HepG2 (cell line): ENCODE data around the gene DNAJC18. TPM values are rescaled to one million over a fixed set of nuclear protein-coding genes. Genes with fewer than 3 reads are reported as not detected.

Source experiments
- BCL6 ChIP-seq: IDR thresholded peaks from 2 replicates; pipeline ENCODE4 v1.6.1; 2016; ENCODE audit warnings: missing genetic modification reagents, missing compliant biosample characterization
- IKZF4 ChIP-seq: sonication (generic); formaldehyde crosslinking; IDR thresholded peaks from 2 replicates; pipeline ENCODE4 v1.5.1; 2020; ENCODE audit warnings: borderline replicate concordance, mild to moderate bottlenecking, low read depth, missing genetic modification reagents; ENCODE audit errors: not compliant biosample characterization
- KAT8 ChIP-seq: IDR thresholded peaks from 2 replicates; pipeline ENCODE4 v1.6.1; 2016; ENCODE audit warnings: missing genetic modification reagents, missing compliant biosample characterization
- NCOR1 ChIP-seq: fragments of 200-600 bp; sonication (generic); IDR thresholded peaks from 2 replicates; pipeline ENCODE4 v1.7.0; 2017; ENCODE audit warnings: antibody characterized with exemption, low read length, borderline replicate concordance
- NFE2 ChIP-seq: sonication (generic); formaldehyde crosslinking; IDR thresholded peaks from 2 replicates; pipeline ENCODE4 v1.4.0; 2020; ENCODE audit warnings: missing genetic modification reagents
- PAXIP1 ChIP-seq: sonication (generic); formaldehyde crosslinking; conservative IDR thresholded peaks from 2 replicates; pipeline ENCODE4 v1.4.0; 2020; ENCODE audit warnings: mild to moderate bottlenecking, missing genetic modification reagents, moderate library complexity
- RFX3 ChIP-seq: IDR thresholded peaks from 2 replicates; pipeline ENCODE4 v1.6.1; 2016; ENCODE audit warnings: missing biosample characterization, missing genetic modification reagents
- SMARCE1 ChIP-seq: fragments of 450-650 bp; IDR thresholded peaks from 2 replicates; pipeline ENCODE4 v1.6.1; 2017; ENCODE audit warnings: borderline replicate concordance
- THAP7 ChIP-seq: sonication (generic); formaldehyde crosslinking; IDR thresholded peaks from 2 replicates; pipeline ENCODE4 v1.8.1; 2023; ENCODE audit warnings: mild to moderate bottlenecking, missing genetic modification reagents
- ZBTB20 ChIP-seq: sonication (generic); formaldehyde crosslinking; IDR thresholded peaks from 2 replicates; pipeline ENCODE4 v1.8.1; 2023; ENCODE audit warnings: missing genetic modification reagents, low read depth, mild to moderate bottlenecking, borderline replicate concordance
- ZFP37 ChIP-seq: sonication (generic); formaldehyde crosslinking; IDR thresholded peaks from 2 replicates; pipeline ENCODE4 v1.4.0; 2020; ENCODE audit warnings: missing genetic modification reagents, borderline replicate concordance
- ZMAT3 ChIP-seq: sonication (generic); formaldehyde crosslinking; conservative IDR thresholded peaks from 2 replicates; pipeline ENCODE4 v1.7.0; 2021; ENCODE audit warnings: missing genetic modification reagents
- ZNF230 ChIP-seq: sonication (generic); formaldehyde crosslinking; IDR thresholded peaks from 2 replicates; pipeline ENCODE4 v1.4.0; 2020; ENCODE audit warnings: mild to moderate bottlenecking, missing genetic modification reagents
- ZNF281 ChIP-seq: sonication (generic); formaldehyde crosslinking; IDR thresholded peaks from 2 replicates; pipeline ENCODE4 v1.4.0; 2020; ENCODE audit warnings: missing genetic modification reagents, borderline replicate concordance
- ZNF605 ChIP-seq: sonication (generic); formaldehyde crosslinking; IDR thresholded peaks from 2 replicates; pipeline ENCODE4 v1.8.0; 2022; ENCODE audit warnings: mild to moderate bottlenecking, missing genetic modification reagents
- ZNF616 ChIP-seq: sonication (generic); formaldehyde crosslinking; IDR thresholded peaks from 2 replicates; pipeline ENCODE4 v1.5.0; 2020; ENCODE audit warnings: low read depth, mild to moderate bottlenecking, missing genetic modification reagents
- polyA plus RNA-seq, 8 experiments: library from polyadenylated mRNA; depleted of rRNA in 3 of 8; stranded (reverse) in 7 of 8; unstranded in 1 of 8; fragments of >200 nt; fragmentation: Illumina TruSeq in 4 of 8; extraction: Trizol in 4 of 8; gene quantifications; 2 replicates each; pipeline versions ENCODE4 v1.2.1 to v1.2.3, GENCODE V29; 2011 to 2016; ENCODE audit warnings: low read depth in 4 of 8, missing spikeins in 1 of 8, mixed read lengths in 1 of 8; ENCODE audit not compliant: insufficient read depth in 1 of 8
- total RNA-seq, 5 experiments: library from RNA; depleted of rRNA; stranded (reverse); fragments of >200 nt; fragmentation: Illumina TruSeq; extraction: Trizol; gene quantifications; 2 replicates each; pipeline ENCODE4 v1.2.3, GENCODE V29; 2016; ENCODE audit warnings: low read depth in 1 of 5
- TF ChIP-seq, protein P1 (sequence below): sonication (generic); formaldehyde crosslinking; IDR thresholded peaks from 2 replicates; pipeline ENCODE4 v1.5.1; 2020; ENCODE audit warnings: mild to moderate bottlenecking, moderate library complexity, missing genetic modification reagents
- TF ChIP-seq, protein P2 (sequence below): sonication (generic); formaldehyde crosslinking; IDR thresholded peaks from 2 replicates; pipeline ENCODE4 v1.4.0; 2020; ENCODE audit warnings: missing genetic modification reagents

Gene DNAJC18
- total and polyA plus RNA-seq, 2 of the 13 experiments (the other 11 are each of a cell fraction or from before 2014, with no cell fraction given), result 6.5 to 6.6 TPM

DNA sequence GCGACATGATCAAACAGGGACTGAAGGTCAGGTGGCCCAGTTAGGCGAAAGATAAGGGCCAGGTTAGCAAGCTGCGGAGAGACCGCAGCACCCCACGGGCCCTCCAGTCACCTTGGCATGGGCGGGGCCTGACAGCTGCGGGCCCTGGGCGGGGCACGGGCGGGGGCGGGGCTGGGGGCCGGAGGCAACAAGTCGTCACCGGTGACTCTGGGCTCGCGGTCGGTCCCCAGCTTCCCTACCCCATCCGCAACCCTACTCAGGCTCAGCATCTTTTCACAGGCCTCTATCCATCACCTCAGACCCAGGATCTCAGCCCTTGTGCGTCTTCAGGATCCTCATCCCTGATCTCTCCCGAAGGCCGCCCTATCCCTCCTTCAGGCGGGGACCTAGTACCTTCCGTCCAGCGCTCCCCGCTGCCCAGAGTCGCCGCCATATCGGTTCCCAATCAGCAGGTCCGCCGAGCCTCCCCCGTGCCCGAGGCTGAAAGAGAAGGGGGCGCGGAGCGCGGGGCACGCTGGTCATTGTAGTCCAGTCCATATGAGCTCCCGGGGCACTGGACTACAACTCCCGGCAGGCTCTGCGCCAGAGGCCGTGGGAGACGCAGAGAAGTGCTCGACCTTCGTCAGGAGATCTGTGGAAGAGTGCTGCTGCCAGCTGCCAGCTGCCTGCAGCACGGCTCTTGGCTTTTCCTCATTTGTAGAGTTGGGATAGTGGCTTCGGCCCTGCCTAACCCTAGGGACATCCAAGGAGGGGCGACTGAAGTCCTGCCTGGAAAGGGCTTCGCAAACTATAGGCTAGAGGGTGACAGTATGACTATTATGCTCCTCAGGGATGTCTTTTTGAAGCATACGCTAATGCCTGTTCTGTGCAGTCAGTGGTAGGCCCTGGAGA is at the start of gene DNAJC18 (continued):
- peak; percentile 23; the same call in 1 of the 2 replicates for TF ChIP-seq ZNF281
- TF ChIP-seq ZNF230, result no peak
- TF ChIP-seq ZMAT3 (CRISPR knock-in tag), result 0 out of 2 replicates have a peak, but pooled peaks have one; percentile 35
- TF ChIP-seq, protein P1, sequence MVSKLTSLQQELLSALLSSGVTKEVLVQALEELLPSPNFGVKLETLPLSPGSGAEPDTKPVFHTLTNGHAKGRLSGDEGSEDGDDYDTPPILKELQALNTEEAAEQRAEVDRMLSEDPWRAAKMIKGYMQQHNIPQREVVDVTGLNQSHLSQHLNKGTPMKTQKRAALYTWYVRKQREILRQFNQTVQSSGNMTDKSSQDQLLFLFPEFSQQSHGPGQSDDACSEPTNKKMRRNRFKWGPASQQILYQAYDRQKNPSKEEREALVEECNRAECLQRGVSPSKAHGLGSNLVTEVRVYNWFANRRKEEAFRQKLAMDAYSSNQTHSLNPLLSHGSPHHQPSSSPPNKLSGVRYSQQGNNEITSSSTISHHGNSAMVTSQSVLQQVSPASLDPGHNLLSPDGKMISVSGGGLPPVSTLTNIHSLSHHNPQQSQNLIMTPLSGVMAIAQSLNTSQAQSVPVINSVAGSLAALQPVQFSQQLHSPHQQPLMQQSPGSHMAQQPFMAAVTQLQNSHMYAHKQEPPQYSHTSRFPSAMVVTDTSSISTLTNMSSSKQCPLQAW (CRISPR knock-in tag), result peak; percentile 73
- TF ChIP-seq NFE2 (CRISPR knock-in tag), result no peak; the same call in 1 of the 2 replicates
- peak; percentile 25; the same call in 1 of the 2 replicates for TF ChIP-seq ZFP37
- no peak for TF ChIP-seq THAP7 (CRISPR knock-in tag)
- TF ChIP-seq NCOR1, result no peak
- no peak for TF ChIP-seq SMARCE1
- no peak for TF ChIP-seq ZBTB20 (CRISPR knock-in tag)
- no peak; the same call in 1 of the 2 replicates for TF ChIP-seq BCL6
- TF ChIP-seq ZNF616 (CRISPR knock-in tag), result no peak
- peak; percentile 41 for TF ChIP-seq PAXIP1 (CRISPR knock-in tag)
- TF ChIP-seq, protein P2, sequence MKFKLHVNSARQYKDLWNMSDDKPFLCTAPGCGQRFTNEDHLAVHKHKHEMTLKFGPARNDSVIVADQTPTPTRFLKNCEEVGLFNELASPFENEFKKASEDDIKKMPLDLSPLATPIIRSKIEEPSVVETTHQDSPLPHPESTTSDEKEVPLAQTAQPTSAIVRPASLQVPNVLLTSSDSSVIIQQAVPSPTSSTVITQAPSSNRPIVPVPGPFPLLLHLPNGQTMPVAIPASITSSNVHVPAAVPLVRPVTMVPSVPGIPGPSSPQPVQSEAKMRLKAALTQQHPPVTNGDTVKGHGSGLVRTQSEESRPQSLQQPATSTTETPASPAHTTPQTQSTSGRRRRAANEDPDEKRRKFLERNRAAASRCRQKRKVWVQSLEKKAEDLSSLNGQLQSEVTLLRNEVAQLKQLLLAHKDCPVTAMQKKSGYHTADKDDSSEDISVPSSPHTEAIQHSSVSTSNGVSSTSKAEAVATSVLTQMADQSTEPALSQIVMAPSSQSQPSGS (CRISPR knock-in tag), result peak; percentile 36; the same call in 1 of the 2 replicates
- TF ChIP-seq ZNF605 (CRISPR knock-in tag), result peak; percentile 91
- peak; percentile 72 for TF ChIP-seq IKZF4
- TF ChIP-seq RFX3 (CRISPR knock-in tag), result 0 out of 2 replicates have a peak, but pooled peaks have one; percentile 12
- peak; percentile 70 for TF ChIP-seq KAT8 (CRISPR knock-in tag)
